Measurements from ENCODE around the gene CHMP6. TPM values are rescaled to one million over a fixed set of nuclear protein-coding genes. Genes with fewer than 3 reads are reported as not detected.

CHMP6 gene
- total RNA-seq, 1 donor from 2014 or later, result 22.2 TPM

- no peak for ATAC-seq
These were observed 40.2 kb downstream of the CHMP6 start for GRCh38 chr17:81031566-81032550.

GRCh38 chr17:81032641-81033480 lies 41.2 kb downstream of the CHMP6 start:
- no peak for ATAC-seq

GRCh38 chr17:81033535-81034167 lies 42.0 kb downstream of the CHMP6 start:
- ATAC-seq, result no peak

GRCh38 chr17:81034168-81034777 lies 42.6 kb downstream of the CHMP6 start:
- no peak for ATAC-seq

GRCh38 chr17:81034779-81035520 lies 43.3 kb downstream of the CHMP6 start, which contains the start of gene BAIAP2:
BAIAP2 (plus strand) TSS chr17:81035151; CDS start chr17:81035255, 104 bp downstream.
- ATAC-seq, result peak; percentile 75

- no peak for ATAC-seq
These were observed 44.0 kb downstream of the CHMP6 start for GRCh38 chr17:81035521-81036196.

- ATAC-seq, result no peak
These were observed 44.7 kb downstream of the CHMP6 start for GRCh38 chr17:81036197-81036941.

GRCh38 chr17:81037026-81037797 lies 45.6 kb downstream of the CHMP6 start:
- ATAC-seq, result peak; percentile 79

- ATAC-seq, result no peak
These were observed 46.4 kb downstream of the CHMP6 start for GRCh38 chr17:81037798-81038733.

- no peak for ATAC-seq
These were observed 47.5 kb downstream of the CHMP6 start for GRCh38 chr17:81039096-81039495.

GRCh38 chr17:81039854-81040758 lies 48.5 kb downstream of the CHMP6 start:
- no peak for ATAC-seq

GRCh38 chr17:81040791-81041337 lies 49.2 kb downstream of the CHMP6 start:
- no peak for ATAC-seq

- ATAC-seq, result no peak
These were observed 51.0 kb downstream of the CHMP6 start for GRCh38 chr17:81042606-81043005.

- no peak for ATAC-seq
These were observed 51.7 kb downstream of the CHMP6 start for GRCh38 chr17:81043319-81043724.

GRCh38 chr17:81043725-81044427 lies 52.2 kb downstream of the CHMP6 start:
- ATAC-seq, result peak; percentile 39

GRCh38 chr17:81044428-81044763 lies 52.8 kb downstream of the CHMP6 start:
- no peak for ATAC-seq
